ENCODE data around the gene ACER1.

DNA sequence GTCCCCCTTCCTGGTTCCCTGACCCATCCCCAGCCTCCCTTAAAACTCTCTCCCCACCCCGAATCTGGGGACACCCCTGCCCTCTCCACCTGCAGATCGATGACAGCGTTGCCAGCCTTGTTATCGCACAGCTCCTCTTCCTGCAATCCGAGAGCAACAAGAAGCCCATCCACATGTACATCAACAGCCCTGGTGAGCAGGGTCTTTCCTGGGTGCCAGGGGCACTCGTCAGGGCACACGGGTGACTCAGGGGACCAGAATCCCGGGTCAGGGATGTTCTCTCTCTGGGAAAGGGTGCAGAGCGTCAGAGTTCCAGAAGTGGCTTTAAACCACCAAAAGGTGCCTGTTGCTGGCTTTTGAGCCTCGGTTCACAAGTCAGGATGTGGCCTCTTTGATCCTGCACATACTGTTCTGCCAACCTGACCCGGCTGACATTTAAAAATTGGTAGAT is 29.0 kb upstream of the ACER1 start:
- TF ChIP-seq, protein P1, sequence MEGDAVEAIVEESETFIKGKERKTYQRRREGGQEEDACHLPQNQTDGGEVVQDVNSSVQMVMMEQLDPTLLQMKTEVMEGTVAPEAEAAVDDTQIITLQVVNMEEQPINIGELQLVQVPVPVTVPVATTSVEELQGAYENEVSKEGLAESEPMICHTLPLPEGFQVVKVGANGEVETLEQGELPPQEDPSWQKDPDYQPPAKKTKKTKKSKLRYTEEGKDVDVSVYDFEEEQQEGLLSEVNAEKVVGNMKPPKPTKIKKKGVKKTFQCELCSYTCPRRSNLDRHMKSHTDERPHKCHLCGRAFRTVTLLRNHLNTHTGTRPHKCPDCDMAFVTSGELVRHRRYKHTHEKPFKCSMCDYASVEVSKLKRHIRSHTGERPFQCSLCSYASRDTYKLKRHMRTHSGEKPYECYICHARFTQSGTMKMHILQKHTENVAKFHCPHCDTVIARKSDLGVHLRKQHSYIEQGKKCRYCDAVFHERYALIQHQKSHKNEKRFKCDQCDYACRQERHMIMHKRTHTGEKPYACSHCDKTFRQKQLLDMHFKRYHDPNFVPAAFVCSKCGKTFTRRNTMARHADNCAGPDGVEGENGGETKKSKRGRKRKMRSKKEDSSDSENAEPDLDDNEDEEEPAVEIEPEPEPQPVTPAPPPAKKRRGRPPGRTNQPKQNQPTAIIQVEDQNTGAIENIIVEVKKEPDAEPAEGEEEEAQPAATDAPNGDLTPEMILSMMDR (IDR thresholded peaks at IDR 0.05): no peak
- TF ChIP-seq POLR2AphosphoS5 (IDR thresholded peaks at IDR 0.05) (no peak), POLR2A (IDR thresholded peaks at IDR 0.05) (no peak)

All from prostate gland (tissue), 2 donors.